Brain microvascular endothelial cell (primary cell): Measurements from ENCODE around the gene ZNF813.

Experiments
- DNase-seq: peaks from one replicate; pipeline ENCODE4 v3.0.0-alpha.2; 2020
- H3K27ac ChIP-seq: fragments of 250-450 bp; sonication (Bioruptor Pico); 2 replicates; pipeline ENCODE4 v1.5.1; 2020; ENCODE audit warnings: mild to moderate bottlenecking, moderate library complexity
- H3K27me3 ChIP-seq: fragments of 250-450 bp; sonication (Bioruptor Pico); replicated peaks from 2 replicates; pipeline ENCODE4 v1.5.1; 2020; ENCODE audit warnings: mild to moderate bottlenecking
- H3K36me3 ChIP-seq: fragments of 250-450 bp; sonication (Bioruptor Pico); replicated peaks from 2 replicates; pipeline ENCODE4 v1.5.1; 2020; ENCODE audit warnings: mild to moderate bottlenecking
- H3K4me3 ChIP-seq: 2 replicates; pipeline ENCODE4 v1.5.1; 2011; ENCODE audit warnings: low read depth, mild to moderate bottlenecking, control low read depth, low read length, moderate library complexity
- in situ Hi-C: cut with HindIII; loops from 2 replicates; pipeline ENCODE4 v1.10.0; 2017; ENCODE audit warnings: low sequenced_read_pairs, low pct_ligation_motif_present
- TF ChIP-seq, protein P1 (sequence below): IDR thresholded peaks from 2 replicates; pipeline ENCODE4 v1.5.1; 2011; ENCODE audit warnings: low read depth, mild to moderate bottlenecking, moderate library complexity, low read length, control low read depth, inconsistent platforms; ENCODE audit errors: missing control alignments

Gene ZNF813

DNA sequence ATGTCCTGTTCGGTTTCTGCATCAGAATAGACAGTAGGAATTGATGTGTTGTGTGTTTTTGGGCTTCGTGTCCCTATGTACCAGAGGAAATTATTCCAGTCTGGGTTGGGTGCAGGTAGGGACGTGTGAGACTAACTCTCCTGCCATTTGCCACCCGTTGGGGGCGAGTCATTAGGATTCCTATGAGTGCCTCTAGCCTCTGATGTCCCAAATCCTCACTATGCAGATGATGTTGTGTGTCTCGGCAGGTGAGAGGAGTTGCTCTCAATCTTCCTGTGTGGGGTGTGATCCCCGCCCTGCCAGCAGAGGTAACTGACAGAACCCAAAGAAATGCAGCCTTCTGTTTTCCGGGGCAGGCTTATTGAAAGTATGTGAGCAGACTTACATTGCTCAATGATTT, 39.2 kb downstream of the ZNF813 start:
- no peaks in the 10 kb centered on the region for H3K27me3 ChIP-seq
- TF ChIP-seq, protein P1, sequence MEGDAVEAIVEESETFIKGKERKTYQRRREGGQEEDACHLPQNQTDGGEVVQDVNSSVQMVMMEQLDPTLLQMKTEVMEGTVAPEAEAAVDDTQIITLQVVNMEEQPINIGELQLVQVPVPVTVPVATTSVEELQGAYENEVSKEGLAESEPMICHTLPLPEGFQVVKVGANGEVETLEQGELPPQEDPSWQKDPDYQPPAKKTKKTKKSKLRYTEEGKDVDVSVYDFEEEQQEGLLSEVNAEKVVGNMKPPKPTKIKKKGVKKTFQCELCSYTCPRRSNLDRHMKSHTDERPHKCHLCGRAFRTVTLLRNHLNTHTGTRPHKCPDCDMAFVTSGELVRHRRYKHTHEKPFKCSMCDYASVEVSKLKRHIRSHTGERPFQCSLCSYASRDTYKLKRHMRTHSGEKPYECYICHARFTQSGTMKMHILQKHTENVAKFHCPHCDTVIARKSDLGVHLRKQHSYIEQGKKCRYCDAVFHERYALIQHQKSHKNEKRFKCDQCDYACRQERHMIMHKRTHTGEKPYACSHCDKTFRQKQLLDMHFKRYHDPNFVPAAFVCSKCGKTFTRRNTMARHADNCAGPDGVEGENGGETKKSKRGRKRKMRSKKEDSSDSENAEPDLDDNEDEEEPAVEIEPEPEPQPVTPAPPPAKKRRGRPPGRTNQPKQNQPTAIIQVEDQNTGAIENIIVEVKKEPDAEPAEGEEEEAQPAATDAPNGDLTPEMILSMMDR = no peak
- no peak overlapping the region for H3K27ac ChIP-seq
- H3K4me3 ChIP-seq = no peak overlapping the region
- no peaks in the 10 kb centered on the region for H3K36me3 ChIP-seq
- in situ Hi-C loops = no loop called here
- DNase-seq = no peak

DNA sequence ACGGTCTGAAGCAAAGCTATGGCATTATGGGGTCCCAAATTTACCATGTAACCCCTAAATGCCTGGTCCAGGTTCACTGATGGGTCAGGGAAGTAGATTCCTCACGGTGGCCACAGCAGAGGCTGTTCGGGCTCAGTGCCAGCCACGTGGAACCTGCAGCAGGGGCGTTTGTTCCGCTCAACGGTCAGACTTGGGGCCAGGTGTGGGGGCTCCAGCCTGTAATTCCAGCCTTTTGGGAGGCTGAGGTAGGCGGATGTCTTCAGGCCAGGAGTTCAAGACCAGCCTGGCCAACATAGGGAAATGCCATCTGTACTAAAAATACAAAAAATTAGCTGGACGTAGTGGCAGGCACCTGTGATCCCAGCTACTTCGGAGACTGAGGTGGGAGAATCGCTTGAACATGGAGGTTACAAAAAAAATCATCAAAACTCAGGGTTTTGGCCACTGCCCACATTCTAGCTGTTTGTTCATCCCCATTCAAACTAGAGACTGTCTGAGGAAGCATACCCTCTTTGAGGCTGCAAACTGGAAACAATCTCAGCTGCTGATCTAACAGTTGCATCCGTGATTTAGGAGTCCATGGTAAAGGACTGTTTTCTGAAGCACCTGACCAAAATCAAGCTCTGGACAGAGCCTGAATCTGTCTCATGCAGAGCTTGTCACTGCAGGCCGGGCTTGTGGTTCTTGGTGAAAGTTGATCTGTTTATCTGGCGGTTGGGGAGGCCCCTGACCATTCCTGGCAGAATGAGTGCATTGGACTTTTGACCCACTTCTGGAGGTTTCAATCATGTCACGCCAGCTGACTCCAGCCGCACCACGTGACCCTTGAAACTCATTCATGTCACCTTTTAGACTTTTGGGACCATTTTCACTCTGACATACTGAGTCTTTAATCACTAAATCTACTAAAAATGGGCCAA, 40.2 kb downstream of the ZNF813 start:
- DNase-seq = no peak
- in situ Hi-C loops = no loop called here
- Histone ChIP-seq H3K27me3 (no peaks in the 10 kb centered on the region), H3K36me3 (no peaks in the 10 kb centered on the region), H3K4me3 (no peak overlapping the region), H3K27ac (no peak overlapping the region)
- TF ChIP-seq, protein P1 = no peak

DNA sequence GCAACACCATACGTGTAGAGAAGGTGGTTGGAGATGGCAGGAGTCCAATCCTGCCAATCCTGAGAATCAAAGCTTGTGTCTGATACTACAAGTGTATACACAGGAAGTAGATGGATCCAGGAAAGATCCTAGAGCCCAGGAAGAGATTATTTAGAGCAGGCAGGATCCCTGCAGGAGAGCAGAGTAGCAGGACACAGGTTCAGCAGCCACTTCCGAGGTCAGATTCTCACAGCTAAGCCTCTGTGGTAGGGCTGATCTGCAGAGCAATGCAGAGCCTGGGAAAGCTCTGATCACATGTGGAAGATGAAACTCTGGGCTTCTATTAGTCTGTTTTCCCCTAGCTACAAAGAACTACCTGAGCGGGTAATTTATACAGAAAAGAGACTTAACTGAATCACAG, 41.9 kb downstream of the ZNF813 start:
- Histone ChIP-seq H3K27me3 (no peaks in the 10 kb centered on the region), H3K27ac (no peak overlapping the region), H3K4me3 (no peak overlapping the region), H3K36me3 (no peaks in the 10 kb centered on the region)
- in situ Hi-C loops = no loop called here
- TF ChIP-seq, protein P1 = no peak
- no peak for DNase-seq

DNA sequence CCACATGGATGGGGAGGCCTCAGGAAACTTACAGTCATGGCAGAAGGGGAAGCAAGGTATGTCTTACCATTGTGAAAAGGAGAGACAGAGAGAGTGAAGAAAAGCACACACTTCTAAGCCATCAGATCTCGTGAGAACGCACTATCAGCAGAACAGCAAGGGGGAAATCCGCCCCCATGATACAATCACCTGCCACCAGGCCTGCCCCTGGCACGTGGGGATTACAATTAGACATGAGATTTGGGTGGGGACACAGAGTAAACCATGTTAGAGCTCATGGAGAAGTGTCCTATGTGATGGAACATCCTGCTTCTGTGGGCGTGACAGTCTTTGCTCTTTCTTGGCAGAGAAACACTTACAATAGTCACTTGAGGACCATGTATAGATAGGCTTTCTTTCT, 42.3 kb downstream of the ZNF813 start:
- in situ Hi-C loops = no loop called here
- TF ChIP-seq, protein P1 = no peak
- H3K27me3 ChIP-seq = no peaks in the 10 kb centered on the region
- DNase-seq = no peak
- no peaks in the 10 kb centered on the region for H3K36me3 ChIP-seq
- no peak overlapping the region for H3K27ac ChIP-seq
- no peak overlapping the region for H3K4me3 ChIP-seq

DNA sequence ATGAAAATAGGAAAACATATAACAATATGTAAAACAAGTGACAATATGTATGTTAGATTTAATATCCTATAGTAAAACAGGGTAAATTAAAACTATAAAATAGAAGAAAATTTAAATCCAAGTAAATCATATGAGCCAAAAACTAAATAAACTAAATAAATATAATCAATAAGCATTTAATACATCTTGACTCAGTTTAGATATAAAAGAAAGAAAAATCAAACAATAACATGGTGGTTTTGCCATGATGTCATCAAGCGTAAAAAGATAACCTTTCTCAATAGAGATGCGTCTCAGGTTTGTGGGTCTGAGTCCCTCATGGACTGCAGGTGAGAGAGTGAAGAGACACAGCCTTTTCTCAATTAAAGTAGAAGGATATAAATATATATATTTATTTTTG, 43.8 kb downstream of the ZNF813 start:
- DNase-seq = no peak
- TF ChIP-seq, protein P1 = no peak
- Histone ChIP-seq H3K4me3 (no peak overlapping the region), H3K36me3 (no peaks in the 10 kb centered on the region), H3K27me3 (no peaks in the 10 kb centered on the region), H3K27ac (no peak overlapping the region)
- in situ Hi-C loops = no loop called here
